Effector CD8-positive, alpha-beta T cell (primary cell): ENCODE results near the gene SLC35E2B.
"Not testable (repeated sequence)": the region's sequence is repeated elsewhere in the genome, so short reads cannot be mapped to it uniquely, and the experiment has no call there.

Experiments
- DNase-seq: peaks from one replicate; lab custom pipeline; 2025; lab: John Stamatoyannopoulos, UW

The SLC35E2B gene

GRCh38 chr1:1703796-1704195 is 11.2 kb upstream of the SLC35E2B start:
- DNase-seq: no peak

DNA sequence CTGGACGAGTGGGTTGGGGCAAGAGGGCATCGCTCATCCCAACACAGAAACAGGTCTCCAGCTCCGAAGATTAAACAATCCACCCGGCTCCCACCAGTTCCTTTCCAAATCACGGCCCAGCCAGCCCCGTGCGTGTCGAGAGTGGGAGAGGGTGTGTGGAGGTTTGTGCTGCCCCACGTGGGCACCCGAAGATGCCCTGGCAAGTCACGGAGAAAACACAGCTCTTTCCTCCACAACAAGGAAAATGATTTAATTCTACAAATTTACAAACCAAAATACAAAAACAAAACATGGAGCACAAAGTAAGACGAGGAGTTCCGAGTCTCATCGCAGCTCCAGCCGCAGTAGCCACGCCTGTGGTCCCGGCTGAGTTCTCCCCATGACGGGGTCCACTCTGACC is 9.9 kb upstream of the SLC35E2B start:
- DNase-seq: not testable (repeated sequence)

DNA sequence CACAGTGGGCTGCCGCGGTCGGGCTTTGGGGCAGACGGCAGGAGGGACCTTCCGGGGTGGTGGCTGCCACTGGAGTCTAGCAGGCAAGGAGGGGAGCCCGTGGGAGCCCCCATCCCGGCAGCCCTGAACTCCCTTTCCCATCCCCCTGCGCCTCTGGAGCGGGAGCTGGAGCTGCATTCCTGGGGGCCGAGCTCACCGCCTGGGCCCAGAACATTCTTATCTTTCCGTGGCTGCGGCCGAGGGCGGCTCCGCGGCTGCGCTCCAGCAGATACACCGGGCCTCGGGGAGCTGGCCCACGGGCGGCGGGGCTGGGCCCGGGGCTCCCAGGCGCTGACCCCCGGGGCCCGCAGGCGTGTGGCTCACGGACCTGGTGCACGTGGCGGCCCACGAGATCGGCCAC is 8.0 kb upstream of the SLC35E2B start:
- DNase-seq: not testable (repeated sequence)

DNA sequence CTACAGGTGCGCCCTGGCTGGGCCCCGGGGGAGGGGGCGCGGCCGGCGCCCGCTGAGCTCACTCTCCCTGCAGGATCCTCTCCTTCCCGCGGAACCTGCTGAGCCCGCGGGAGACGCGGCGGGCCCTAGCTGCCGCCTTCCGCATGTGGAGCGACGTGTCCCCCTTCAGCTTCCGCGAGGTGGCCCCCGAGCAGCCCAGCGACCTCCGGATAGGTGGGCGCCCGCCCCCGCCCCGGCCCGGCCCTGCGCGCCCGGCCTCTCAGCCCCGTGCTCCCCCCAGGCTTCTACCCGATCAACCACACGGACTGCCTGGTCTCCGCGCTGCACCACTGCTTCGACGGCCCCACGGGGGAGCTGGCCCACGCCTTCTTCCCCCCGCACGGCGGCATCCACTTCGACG is 7.5 kb upstream of the SLC35E2B start:
- DNase-seq: not testable (repeated sequence)

- not testable (repeated sequence) for DNase-seq
These were observed 6.5 kb upstream of the SLC35E2B start for GRCh38 chr1:1699061-1699460.

- not testable (repeated sequence) for DNase-seq
These were observed 5.0 kb upstream of the SLC35E2B start for GRCh38 chr1:1697358-1698183.

DNA sequence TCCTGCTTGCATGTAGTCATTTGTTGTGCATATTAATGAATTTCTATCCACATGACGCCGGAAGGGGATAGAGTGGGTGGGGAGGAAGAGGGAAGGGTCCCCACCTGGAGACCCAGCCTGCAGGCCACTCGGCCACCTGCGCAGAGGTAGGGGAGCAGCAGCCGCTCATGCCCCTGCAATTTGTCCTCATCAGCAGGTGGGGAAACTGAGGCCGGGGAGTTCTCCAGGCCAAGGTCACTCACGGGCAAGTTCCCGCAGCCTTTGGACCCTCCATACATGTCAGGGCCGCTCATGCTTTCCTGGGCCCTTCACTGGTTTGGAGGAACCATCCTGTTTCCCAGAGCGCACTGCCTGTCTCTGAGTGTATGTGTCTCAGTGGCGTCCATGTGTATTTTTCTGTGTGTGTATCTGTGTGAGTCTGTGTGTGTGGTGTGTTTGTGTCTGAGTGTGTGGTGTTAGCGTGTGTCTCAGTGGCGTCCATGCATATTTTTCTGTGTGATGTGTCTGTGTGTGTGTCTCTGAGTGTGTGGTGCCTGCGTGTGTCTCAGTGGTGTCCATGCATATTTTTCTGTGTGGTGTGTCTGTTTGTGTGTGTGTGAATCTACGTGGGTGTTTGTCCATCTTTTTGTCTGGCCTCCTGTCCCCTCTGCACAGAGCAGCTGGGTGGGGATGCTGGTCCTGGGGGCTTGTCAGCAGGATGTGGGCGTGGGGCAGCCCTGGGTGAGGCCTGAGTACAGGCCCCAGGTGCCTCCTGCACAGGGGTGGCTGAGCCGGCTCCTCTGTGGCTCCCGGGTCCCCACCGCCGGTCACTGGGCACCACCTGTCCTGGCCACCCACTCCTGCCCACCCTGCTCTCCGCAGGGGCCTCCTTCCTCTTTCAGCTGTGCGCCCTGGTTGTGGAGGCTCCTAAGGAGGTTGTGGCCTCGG is 4.1 kb upstream of the SLC35E2B start:
- DNase-seq: not testable (repeated sequence)

GRCh38 chr1:1692324-1692713 is 276 bp downstream of the SLC35E2B start:
- DNase-seq: peak; percentile 79

DNA sequence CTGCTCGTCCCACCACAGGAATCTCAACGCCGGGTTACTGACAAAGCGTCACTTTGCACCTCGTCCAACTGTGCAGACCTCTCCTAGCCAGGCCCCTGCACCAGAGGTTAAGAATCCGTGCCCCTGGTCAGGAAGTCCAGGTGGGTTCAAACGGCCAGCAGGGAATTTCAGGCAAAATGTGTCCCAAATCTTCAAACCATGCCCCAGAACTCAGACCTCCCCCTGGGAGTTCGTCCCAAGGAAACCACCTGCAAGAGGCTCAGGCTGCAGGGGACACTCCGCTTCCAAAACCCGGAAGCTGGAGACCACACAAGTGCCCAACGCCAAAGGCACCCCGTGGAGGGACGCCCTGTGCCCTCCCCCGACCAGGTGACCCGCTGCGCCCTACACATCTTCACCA is 1.2 kb downstream of the SLC35E2B start:
- DNase-seq: not testable (repeated sequence)

DNA sequence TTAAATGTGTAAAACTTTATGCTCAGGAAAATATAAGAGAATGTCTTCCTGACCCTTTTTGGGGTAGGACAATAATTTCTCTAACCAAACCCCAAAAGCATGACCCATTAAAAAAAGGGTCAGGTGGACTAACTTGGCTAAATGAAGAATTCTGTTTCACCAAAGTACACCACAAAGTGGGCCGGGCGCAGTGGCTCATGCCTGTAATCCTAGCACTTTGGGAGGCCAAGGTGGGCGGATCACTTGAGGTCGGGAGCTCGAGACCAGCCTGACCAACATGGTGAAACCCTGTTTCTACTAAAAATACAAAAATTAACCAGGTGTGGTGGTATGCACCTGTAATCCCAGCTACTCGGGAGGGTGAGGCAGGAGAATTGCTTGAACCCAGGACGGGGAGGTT is 3.1 kb downstream of the SLC35E2B start:
- DNase-seq: not testable (repeated sequence)

DNA sequence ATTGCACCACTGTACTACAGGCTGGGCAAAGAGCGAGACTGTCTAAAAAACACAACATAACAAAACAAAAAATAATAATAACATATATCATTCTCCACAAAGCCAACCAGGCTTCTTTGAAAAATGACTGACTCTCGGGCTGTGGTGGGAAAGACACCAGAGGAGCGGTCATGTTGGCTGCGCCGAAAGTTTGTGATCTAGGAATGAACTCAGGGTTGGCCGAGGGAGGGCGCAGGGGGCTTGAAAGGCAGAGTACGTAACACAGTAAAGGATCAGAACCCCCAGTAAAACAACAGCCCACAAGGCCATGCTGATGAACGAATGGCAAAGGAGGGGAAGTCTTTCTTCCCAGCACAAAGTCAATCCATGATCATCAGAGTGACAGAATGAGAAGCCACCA is 4.7 kb downstream of the SLC35E2B start:
- DNase-seq: no peak

DNA sequence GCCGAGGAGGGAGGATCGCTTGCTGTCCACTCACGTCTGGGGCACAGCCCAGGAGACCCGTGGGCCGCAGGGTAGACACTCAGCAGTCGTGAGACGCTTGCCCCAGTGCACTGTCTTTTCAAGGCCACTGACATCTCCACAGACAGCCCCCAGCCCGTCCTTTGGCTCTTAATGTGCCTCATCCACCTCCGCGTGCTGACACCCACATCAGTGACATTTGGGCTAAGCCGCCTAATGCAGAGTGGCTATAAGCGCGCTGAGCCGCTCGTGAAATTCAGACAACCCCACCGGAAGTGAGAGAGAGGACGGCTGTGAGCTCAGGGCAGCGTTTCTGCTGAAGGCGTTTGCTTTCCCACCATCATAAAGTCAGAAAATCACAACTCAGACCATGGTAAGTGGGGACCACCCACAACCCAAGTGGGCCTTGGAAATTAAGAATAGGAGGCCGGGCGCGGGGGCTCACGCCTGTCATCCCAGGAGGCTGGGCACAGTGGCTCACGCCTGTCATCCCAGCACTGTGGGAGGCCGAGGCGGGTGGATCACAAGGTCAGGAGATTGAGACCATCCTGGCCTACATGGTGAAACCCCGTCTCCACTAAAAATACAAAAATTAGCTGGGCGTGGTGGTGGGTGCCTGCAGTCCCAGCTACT is 8.4 kb downstream of the SLC35E2B start:
- DNase-seq: no peak

DNA sequence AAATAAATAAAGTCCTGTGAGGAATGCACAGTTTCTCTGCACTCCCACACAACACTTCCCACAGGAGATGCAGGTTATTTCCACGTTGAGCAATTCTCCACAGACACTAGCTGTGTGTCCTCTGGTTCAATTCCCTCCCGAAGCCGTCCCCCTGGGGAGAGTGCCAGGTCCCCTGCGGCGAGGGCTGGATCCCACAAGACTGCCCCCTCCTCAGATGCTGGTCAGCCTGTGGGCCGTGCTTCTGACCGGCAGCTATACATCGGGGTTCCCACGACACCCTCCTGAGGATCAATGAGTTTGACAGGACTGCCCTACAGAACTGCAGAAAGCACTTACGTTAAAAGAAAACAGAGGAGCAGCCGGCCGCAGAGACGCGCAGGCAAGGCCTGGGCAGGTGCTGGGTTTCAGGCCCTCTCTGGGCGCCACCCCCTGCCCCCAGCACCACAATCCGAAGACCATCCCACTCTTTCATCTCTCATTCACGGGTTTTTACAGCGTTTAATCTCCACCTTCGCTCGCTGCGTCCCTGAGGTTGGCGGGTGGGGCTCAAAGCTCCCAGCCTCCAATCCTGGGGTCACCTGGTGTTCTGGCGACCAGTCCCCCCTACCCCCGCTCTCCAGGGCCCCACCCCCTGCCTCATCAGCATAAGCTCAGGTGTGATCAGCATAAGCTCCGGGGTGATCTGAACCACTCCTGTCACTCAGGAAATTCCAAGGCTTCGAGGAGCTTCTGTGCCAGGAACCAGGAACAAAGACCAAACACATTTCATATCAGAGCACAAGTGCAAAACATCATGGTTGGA is 9.3 kb downstream of the SLC35E2B start:
- DNase-seq: no peak

DNA sequence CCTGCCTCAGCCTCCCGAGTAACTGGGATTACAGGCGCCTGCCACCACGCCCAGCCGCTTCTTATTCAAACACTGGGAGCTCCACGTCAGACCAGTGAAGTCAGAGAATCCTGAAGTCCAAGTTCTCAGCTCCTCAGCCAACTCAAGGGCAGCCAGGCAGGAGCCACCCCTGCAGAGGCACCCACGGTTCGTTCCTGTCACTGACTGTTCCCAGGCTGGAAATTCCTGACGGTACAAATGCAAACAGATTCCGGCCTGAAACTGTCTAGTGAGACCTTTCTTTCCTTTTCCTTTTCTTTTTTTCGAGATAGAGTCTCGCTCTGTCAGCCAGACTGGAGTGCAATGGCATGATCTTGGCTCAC is 11.7 kb downstream of the SLC35E2B start:
- DNase-seq: no peak

DNA sequence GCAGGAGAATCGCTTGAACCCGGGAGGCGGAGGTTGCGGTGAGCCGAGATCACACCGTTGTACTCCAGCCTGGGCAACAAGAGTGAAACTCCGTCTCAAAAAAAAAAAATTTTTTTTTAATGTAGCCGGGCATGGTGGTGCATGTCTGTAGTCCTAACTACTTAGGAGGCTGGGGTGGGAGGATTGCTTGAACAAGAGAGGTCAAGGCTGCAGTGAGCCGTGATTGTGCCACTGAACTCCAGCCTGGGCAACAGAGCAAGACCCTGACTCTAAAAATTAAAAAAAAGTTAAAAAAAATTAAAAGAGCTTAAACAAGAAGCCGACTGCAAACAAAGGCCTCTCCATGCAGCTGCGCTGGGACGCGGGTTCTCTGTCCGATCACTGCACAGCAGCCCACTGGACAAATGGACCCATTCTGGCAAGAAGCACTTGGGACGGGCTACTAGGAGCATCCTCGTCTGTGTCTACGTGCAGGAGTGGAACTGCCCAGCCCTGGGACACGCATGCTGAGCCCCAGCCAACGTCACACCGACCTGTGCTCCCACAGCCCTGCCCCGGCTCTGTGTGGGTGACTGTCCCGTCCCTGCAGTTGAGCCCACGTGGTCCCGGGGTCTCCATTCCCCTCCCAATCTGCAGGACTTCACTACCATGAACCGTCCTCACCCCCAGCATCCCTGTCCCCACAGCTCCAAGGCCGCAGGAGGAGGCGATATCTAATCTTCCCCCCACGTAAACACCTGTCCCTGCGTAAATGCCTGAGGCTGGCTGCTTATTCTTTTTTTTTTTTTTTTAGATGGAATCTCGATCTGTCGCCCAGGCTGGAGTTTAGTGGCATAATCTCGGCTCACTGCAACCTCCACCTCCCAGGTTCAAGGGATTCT is 12.3 kb downstream of the SLC35E2B start:
- no peak for DNase-seq

DNA sequence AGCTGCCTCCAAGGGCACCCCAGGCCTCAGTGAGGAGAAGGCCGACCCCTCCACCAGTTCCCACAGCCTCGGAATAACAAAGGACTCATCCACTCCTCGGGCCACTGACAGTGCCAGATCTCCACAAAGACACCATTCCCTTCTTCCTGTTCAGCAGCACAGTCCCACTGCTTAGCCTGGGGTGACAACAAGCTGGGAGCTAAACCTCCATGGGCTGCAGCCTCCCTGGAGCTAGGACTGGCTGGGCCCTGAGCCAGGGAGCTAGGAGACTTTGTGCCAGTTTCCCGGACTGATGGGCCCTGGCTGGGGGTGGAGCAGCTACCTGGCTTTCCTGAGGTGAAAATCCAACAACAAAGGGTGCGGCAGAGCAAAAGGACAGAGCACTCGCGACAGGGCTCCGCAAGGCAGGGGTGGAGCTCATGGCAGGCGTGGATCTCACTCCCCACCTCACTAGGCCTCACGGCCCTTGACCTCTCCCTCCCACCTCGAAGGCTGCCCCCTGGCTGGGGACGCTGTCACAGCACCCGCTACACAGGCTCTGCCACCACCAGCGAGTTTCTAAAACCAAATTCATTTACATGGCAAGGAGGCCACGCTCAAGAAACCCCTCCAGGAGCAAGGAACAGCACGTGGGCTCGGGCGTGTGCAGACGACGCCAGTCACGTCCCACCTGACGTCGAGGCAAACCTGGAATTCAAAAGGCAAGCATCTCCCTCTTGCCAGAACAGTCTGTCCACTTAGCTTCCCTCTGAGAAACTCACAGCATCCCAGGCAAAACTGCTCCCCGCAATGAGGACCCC is 13.8 kb downstream of the SLC35E2B start:
- no peak for DNase-seq

DNA sequence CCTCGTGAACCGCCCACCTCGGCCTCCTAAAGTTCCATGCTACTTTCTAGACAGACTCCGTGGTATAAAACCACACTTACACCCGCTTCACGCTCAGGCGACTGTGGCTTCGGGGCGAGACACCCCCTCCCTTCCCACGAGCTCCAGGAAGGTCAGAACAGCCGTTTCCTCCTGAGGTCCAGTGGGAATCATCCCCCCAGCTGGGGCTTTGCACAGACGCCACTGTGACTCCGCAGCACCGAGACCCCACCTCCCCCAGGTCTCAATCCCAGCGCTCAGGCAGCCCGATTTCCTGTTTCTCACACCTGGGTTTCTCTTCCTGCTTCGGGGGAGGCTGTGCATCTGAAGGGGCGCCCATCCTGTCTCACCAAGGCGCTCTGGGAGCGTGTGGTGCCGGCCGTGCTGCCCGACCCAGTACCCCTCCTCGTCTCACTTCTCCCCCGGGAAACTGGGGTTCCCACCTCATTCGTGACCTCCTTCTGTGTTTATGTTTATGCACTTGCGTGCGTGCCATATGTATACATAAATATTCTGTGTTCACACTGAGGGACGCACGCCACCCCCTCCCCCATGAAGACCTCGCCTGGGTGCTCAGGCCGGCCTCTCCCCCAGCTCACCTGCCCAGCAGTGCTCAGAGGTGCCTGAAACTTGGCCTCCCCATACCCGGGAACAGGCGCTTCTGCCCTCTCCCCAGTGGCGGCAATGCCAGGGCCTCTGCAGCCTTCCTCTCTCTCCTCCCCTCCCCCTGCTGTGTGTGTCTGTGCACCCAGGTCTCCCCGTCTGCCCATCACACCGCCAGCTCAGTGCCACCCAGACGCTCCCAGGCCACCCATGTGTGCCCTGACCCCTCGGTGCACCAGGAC is 14.6 kb downstream of the SLC35E2B start:
- DNase-seq: peak; percentile 19

DNA sequence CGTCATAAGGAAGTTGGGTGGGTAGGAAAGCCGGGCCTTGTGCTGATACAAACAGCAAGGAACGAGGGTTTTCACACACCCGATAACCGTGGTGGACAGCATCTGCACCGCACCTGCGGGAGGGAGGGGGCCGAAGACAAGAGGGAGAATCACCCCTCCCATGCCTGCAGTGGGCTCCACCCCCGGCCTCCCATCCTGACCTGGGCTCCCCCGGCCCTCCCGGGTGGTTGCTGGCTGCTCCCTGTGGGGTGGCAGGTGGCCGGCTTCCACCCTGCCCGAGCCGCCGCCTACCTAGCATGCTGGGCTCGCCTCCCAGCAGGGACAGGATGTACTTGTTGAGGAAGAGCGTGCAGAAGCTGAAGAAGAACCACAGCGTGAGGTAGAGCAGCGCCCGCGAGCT is 16.5 kb downstream of the SLC35E2B start:
- not testable (repeated sequence) for DNase-seq

- not testable (repeated sequence) for DNase-seq
These were observed 17.4 kb downstream of the SLC35E2B start for GRCh38 chr1:1675218-1675617.
